Erythroblast (primary cell): ENCODE results near the gene WHRN.
A peak's percentile ranks its signal among the peaks of the same experiment; 100 is the strongest.

Source experiments
- DNase-seq, 2 experiments: peaks; one replicate each; lab custom pipeline; 2025; lab: John Stamatoyannopoulos, UW
- GATA1 ChIP-seq: IDR thresholded peaks from 2 replicates; pipeline ENCODE4 v1.6.1; 2011; ENCODE audit warnings: low read depth, mild to moderate bottlenecking, control low read depth, low read length, moderate library complexity
- POLR2A ChIP-seq: IDR thresholded peaks from 2 replicates; pipeline ENCODE4 v1.6.1; 2011; ENCODE audit warnings: mild to moderate bottlenecking, low read length

The WHRN gene

GRCh38 chr9:114450833-114451706 lies 54.2 kb downstream of the WHRN start:
- TF ChIP-seq POLR2A (no peak), GATA1 (no peak)
- DNase-seq, result no peak

- TF ChIP-seq POLR2A (no peak), GATA1 (no peak)
- no peak for DNase-seq
These were observed 55.1 kb downstream of the WHRN start for GRCh38 chr9:114450181-114450580.

DNA sequence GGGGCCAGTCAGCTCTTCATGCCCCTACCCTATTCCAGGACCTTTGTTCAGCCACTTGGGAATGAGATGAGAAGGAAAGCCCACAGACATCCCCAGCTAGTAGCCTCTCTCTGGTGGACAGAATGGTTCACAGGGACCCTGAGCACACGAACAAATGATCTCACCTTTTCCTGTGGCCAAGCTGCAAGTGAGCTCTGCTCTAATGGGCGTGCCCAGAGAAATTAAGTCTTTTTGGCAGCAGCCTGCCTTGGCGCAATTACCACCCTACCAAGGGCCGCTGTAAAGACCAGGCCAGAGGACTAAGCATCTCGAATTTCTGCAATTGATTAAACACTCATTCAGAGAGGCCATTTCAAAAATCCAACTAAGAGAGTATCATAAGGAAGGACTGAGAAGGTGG lies 56.0 kb downstream of the WHRN start:
- no peak for DNase-seq
- TF ChIP-seq GATA1, result no peak
- no peak for TF ChIP-seq POLR2A

GRCh38 chr9:114448706-114449105 lies 56.6 kb downstream of the WHRN start:
- no peak for DNase-seq
- no peak for TF ChIP-seq GATA1
- no peak for TF ChIP-seq POLR2A

DNA sequence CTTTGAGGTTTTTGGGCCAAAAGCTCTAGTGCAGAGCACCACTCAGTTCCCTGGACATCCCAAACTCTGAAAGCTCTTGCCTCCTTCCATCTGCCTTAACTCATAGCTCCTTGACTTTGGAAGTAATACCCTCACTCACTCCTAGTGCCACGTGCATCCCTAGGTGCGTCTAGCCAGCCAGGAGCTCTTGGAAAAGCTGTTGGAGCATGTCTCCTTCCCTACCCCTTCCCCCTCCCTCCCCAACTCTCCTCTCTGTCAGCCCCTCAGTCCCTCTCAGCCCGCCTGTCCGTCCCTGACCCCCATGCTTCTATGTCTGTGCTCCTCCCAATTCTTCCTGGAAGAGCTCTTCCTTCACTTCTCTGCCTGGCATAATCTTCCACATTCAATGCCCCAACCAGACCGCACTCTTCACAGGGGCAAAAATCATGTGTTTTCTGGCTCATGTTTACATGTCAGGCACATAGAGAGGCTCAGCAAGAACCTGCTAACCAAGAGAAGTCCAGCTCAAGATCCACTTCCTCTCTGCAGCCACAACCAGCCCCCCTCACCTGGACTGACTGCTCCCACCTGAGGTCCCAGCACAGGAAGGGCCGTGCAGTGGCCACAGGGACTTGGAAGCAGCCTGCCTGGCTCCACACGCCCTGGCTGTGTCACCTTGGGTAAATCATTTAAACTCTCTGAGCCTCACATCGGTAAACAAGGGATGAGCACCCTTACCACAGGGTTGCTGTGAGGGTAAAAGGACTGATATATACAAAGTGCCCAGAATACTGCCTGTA lies 58.4 kb downstream of the WHRN start:
- DNase-seq, result no peak
- TF ChIP-seq POLR2A, result no peak
- no peak for TF ChIP-seq GATA1

GRCh38 chr9:114446036-114446435 lies 59.2 kb downstream of the WHRN start:
- DNase-seq, result no peak

DNA sequence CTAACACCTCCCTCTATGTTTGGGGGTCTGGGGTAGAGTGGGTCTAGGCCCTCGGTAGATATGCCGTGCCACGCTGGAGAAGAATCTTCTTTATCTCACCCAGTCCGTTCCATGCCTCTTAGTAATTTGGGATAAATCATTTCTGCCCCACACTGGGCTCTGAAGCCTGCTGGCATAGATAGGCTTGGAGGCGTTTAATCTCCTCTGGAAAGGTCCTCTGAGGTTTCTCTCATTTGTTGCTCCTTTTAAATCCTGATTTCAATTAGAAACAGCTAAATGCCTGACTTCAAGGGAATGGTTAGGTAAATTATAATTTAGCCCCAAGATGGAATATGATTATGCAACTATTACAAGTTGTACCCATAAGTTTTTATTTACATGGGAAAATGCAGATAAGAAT lies 59.7 kb downstream of the WHRN start:
- no peak for DNase-seq
- TF ChIP-seq GATA1 (no peak), POLR2A (no peak)

More at GRCh38 chr9:114446036-114446435, 59.2 kb downstream of the WHRN start:
- TF ChIP-seq GATA1 (no peak), POLR2A (no peak)

DNA sequence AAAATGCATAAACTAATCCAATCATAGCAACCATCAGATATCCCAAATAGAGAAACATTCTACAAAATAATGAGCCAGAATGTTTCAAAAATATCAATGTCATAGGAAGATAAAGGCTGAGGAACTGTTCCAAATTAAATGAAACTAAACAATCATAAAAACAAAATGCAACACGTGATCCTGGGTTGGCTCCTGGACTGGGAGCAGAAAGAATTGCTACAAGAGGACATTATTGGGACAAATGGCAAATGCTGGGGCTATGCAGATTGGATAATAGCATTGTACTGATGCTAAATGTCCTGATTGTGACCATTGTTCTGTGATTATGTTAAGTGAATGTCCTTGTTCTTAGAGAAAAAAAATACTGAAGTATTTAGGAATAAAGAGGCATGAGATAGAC lies 63.3 kb downstream of the WHRN start:
- DNase-seq, result no peak
- TF ChIP-seq GATA1 (no peak), POLR2A (no peak)

DNA sequence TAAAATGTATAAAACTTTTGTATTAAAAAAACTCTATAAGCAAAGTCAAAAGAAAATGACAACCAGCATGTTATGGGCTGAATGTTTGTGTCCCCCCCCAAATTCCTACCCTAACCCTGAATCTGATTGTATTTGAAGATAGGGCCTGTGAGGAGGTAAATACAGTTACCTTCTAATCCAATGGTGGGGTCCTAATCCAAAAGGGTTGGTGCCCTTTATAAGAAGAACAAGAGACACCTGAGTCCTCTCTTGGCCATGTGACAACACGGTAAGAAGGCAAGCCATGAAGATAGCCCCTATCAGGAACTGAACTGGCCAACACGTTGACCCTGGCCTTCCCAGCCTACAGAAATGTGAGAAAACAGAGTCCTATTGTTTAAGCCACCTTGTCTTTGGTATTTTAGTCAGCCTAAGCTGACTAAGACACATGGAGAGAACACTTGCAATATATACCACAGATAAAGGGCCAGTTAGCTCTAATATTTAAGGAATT lies 67.8 kb downstream of the WHRN start:
- TF ChIP-seq GATA1 (no peak), POLR2A (no peak)
- no peak for DNase-seq

DNA sequence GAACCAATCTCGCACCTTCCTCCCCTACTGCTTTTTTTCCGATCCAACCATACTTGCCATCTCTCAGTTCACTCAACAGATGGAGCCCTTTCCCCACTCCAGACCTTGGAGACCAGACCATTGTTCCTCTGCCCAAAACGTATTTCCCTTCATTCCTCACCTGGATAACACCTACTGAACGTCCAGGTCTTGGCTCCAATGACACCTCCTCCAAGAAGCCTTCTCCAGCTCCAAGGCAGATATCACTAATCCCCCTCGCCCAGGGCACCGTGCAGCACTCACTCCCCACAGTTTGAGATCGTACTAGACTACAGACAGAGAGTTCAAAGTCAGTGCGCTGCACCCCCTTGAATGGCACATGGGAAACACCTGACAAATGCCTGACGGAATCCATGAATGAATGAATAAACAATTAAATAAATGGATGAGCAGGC lies 70.4 kb downstream of the WHRN start:
- DNase-seq, result peak in 1 of 2 experiments; percentile 12
- TF ChIP-seq GATA1, result no peak
- no peak for TF ChIP-seq POLR2A

GRCh38 chr9:114433720-114434255 lies 71.5 kb downstream of the WHRN start:
- no peak for DNase-seq
- TF ChIP-seq GATA1 (no peak), POLR2A (no peak)

- no peak for TF ChIP-seq POLR2A
- TF ChIP-seq GATA1, result no peak
- DNase-seq, result no peak
These were observed 72.2 kb downstream of the WHRN start for GRCh38 chr9:114433086-114433485.

GRCh38 chr9:114432323-114433067 lies 72.8 kb downstream of the WHRN start:
- no peak for TF ChIP-seq GATA1
- no peak for TF ChIP-seq POLR2A
- no peak for DNase-seq
